Measurements from ENCODE around the gene DNMT3B.
A peak's percentile ranks its signal among the peaks of the same experiment; 100 is the strongest.
"Not testable (repeated sequence)": the region's sequence is repeated elsewhere in the genome, so short reads cannot be mapped to it uniquely, and the experiment has no call there.

DNMT3B gene

DNA sequence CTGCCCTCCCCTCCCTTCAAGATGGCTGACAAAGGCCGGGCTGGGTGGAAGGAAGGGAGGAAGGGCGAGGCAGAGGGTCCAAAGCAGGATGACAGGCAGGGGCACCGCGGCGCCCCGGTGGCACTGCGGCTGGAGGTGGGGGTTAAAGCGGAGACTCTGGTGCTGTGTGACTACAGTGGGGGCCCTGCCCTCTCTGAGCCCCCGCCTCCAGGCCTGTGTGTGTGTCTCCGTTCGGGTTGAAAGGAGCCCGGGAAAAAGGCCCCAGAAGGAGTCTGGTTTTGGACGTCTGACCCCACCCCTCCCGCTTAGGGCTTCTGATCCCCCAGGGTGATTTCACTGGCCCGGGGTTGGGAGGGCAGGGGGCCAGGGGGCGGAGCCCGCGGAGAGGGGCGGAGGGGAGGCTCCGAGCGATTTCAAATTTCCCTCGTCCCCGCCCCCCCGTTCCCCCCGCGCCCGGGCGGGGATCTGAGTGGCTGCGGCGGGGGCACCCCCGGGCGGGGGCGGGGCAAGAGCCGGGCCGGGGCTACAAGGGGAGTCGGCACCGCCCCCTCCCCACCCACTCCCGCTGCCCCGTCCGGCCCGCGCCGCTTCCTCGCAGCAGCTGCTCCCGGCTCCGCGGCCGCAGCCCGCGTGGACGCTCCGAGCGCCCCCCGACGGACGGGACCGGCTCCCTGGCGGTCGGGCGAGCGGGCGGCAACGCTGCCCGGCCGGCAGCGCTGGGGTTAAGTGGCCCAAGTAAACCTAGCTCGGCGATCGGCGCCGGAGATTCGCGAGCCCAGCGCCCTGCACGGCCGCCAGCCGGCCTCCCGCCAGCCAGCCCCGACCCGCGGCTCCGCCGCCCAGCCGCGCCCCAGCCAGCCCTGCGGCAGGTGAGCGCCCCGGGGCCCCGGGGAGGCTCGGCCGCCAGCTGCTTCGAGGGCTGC is at the start of gene DNMT3B:
Gene DNMT3B, plus strand, starts transcription at position 555 of the 923 bp plus-strand sequence. CDS start 17,939 bp downstream, outside the sequence.
- DNase-seq: peak in 41 of 42 donors; percentile 31 to 86 (median 72)
- intact Hi-C loops (cut with DNase I): no loop called here

DNA sequence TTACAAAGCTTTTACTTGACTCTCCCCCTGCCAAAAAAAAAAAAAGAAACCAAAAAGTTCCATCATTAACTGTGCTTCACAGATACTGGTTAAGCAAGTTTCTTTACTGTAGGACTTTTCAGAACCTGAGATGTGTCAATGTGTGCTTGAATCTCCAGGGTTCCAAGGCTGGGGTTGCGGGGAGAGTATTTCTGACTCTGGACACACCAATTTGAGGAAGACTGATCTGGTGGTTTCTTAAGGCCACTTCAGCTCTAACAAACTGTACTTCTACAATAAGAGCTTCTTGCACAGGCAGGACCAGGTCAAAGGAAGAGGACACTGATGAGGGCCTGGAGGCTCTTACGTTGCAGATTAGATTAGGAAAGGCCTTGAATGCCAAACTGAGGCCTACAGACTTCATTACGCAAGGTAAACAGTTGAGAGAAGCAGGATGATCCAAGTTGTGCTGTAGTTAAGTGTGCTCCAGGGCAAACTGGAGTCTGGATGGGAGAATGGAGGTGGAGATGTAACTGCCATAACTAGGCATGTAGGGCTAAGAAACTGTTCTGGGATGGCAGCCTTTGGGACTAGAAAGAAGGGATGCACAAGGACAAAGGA is 43.3 kb upstream of the DNMT3B start:
- intact Hi-C loops (cut with DNase I): no loop called here
- DNase-seq: no peak

DNA sequence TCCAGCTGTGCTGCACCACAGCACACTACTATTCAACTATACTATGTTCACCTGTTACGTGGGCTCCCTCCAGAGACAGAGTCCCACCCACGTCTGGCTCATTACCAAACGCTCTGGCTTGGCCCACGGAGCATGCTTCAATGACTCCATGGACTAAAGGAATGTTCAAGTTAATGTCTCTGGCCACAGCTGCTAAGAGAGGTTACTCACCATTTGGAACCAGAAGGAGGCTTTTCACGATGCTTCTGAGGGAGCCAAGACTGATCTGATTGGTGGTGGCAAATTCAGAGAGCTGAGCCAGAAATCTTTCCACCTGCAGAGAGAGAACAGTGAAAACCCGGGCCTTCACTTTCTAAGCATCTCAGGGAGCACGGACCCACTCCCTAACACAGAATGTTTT is 34.5 kb upstream of the DNMT3B start:
- intact Hi-C loops (cut with DNase I): no loop called here

DNA sequence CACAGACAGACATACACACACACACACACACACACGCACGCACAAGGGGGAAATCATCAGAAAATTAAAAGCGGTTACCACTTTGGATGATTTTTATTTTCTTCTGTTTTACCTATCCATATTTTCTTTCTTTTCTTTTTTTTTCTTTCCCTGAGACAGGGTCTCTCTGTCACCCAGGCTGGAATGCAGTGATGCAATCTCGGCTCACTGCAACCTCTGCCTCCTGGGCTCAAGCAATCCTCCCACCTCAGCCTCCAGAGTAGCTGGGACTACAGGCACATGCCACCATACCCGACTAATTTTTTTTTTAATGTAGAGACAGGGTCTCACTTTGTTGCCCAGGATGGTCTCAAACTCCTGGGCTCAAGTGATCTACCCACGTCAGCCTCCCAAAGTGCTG is 33.8 kb upstream of the DNMT3B start:
- intact Hi-C loops (cut with DNase I); DNase-seq: not testable (repeated sequence)

More for the DNA sequence above, 34.5 kb upstream of the DNMT3B start:
- DNase-seq: peak in 38 of 42 donors; percentile 13 to 85 (median 46)

DNA sequence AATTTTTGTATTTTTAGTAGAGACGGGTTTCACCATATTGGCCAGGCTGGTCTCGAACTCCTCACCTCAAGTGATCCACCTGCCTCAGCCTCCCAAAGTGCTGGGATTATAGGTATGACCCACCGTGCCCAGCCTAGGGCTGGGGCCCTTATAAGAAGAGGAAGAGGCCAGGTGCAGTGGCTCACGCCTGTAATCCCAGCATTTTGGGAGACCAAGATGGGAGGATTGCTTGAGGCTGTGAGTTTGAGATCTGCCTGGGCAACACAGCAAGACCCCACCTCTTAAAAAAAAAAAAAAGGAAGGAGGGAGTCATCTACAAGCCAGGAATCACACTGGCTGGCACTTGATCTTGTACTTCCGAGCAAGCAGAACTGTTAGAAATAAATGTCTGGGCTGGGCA is 32.9 kb upstream of the DNMT3B start:
- DNase-seq; intact Hi-C loops (cut with DNase I): not testable (repeated sequence)

DNA sequence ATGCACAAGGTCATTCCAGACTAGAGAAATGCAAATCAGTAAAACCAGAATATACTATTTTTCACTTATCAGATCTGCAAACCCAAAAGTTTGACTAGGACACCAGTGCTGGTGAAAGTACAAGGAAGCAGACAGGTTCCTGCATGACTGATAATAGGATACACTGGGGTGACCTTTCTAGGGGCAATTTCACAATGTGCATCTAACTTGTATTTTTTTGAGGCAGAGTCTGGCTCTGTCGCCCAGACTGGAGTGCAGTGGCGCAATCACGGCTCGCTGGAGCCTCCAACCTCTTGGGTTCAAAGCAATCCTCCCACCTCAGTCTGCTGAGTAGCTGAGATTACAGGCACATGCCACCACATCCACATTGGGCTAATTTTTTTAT is 30.3 kb upstream of the DNMT3B start:
- DNase-seq: no peak
- intact Hi-C loops (cut with DNase I): no loop called here

DNA sequence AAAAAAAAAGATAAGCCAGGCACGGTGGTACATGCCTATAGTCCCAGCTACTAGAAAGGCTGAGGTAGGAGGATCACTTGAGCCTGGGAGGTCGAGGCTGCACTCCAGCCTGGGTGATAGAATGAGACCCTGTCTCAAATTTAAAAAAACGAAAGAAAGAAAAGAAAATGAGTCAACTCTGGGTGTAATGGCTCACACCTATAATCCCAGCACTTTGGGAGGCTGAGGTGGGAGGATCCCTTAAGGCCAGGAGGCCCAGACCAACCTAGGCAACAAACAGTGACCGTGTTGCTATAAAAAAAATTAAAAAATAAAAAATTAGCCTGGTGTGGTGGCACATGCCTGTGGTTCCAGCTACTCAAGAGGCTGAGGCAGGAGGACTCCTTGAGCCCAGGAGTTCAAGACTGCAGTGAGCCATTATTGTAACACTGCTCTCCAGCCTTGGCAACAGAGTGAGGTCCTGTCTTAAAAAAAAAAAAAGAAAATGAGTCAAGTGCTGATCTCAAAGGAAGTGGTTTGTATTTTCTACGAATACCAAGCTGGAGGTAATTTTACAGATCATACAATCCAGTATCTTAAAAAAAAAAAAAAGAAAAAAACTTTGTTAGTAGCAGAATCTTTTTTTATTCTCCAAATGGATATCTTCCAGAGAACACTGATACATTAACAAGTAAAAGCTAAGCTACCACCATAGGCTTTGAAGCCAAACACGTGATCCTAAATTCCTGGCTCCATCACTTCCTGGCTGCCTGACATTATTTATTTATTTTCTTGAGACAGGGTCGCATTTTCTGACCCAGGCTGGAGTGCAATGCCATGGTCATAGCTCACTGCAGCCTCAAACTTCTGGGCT is 24.6 kb upstream of the DNMT3B start:
- DNase-seq: no peak
- intact Hi-C loops (cut with DNase I): no loop called here

DNA sequence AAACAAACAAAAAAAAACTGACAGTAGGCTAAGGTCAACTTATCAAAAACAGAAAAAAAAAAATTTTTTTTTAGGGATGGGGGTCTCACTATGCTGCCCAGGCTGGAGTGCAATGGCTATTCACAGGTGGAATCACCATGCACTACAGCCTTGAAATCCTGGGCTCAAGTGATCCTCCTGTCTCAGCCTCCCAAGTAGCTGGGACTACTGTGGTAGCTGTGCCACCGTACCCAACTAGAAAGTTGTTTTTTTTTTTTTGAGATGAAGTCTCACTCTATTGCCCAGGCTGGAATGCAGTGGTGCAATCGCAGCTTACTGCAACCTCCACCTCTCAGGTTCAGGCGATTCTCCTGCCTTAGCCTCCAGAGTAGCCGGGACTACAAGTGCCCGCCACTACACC is 21.0 kb upstream of the DNMT3B start:
- intact Hi-C loops (cut with DNase I): no loop called here
- DNase-seq: no peak

DNA sequence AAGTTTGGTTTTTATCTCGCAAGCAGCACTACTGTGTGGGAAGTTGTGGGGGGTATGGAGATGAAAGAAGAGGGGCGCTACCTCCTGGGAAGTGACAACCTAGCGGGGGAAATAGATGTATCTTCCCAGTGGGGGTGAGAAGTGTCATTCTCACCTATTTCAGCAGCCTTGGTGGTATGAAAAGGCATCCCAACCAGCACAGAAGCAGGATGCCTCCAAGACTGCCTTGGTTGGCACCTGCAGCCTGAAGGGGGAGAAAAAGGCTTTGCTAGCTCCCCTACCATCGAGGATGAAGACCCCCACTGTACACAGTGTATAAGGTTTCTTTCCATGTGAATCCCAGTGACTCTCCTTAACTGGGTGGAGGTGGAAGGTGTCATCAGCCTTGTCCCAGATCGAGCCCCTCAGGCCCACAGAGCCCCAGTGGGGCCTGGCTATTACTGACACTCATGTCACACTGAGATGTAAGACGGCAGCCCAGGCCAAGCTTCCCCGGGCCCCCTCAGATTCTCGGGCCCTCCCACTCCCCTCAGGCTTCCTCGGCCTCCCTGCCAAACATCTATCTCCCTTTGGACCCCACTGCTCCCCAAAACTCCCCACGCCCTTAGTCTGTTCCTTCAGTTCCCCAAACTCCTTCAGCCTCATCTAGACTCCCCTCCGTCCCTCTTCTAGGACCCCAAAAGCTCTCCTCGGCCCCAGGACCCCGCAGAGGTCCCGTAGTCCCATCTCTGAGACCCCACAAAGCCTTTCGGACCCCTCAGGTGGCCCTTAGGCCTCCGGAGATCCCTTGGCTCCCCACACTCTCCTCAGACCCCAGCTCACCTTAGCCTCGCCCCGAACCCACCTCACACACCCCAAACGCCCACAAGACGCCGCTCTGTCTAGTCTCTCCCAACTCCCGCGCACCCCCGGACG is 19.6 kb upstream of the DNMT3B start:
- DNase-seq: peak in 34 of 42 donors; percentile 14 to 88 (median 52)
- intact Hi-C loops (cut with DNase I): no loop called here

DNA sequence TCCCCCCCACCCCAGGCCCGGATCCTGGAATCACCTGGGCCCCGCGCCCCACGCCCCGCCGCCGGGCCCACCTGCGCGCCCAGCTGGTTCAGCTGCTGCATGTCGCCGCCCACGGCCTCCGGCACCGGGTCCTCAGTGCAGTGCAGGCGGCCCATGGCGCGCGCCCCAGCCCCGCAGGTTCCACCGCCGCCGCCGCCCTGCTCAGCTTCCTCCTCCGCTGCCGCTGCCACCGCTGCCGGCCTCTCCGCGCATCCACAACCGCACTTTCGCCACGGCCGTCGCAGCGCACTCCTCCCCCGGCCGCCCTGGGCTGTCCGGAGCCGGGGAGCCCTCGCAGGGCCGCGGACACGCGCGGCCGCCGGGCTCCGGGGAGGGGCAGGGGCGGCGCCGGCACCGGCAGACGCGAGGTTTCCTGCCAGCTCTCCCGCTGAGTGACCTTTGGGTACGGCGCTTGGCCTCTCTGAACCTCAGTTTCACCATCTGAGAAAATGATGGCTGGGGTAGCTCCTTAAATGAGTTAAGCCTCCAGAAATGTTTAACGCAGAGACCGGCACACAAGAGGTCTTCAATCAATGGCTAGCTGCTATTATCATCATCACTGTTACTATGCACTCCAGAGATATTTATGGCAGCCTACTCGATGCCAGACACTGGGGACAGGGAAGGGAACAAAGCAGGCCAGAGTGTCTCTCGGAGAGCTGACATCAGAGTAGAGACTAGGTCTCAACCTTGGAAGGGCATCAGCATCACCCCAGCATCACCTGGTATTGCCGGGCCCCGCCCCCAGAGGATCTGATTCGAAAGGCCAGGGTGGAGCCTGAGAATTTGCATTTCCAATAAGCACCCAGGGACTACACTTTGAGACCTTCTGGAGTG is 18.7 kb upstream of the DNMT3B start, which contains the start of gene COMMD7:
Gene COMMD7, minus strand, starts transcription at position 231 of the 876 bp plus-strand sequence. Its CDS starts 76 bp downstream, at position 155.
- intact Hi-C loops (cut with DNase I): no loop called here
- DNase-seq: peak; percentile 36 to 84 (median 66)

DNA sequence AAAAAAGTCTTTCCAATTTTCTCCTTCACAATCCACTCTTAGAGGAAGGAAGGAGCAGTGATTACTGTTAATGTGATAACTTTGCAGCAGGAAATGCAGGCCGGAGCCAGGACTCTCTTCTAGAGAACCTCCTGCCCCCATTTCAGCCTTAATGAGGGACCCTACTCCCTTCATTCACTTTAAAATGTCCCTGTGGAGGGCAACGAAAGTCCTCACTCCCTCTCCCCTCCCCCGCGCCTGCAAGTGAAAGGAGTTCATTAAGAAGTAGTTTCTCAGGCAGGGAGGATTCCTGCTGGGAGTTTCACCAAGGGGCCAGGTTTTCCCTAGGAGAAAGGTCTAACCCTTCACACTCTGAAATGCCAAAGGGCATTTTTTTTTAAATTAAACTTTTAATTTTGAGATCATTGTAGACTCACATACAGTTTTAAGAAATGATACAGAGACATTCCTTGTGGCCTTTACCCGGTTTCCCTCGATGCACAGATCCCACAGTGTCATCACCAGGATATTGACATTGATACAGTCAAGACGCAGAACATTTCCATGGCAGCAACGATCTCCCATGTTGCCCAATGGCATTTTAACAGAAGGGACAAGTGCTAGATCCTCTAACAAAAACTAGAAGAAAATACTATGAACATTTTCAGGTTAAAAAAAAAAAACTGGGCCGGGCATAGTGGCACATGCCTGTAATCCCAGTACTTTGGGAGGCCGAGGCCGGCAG is 12.1 kb upstream of the DNMT3B start:
- peak in 1 of 42 donors; percentile 44 for DNase-seq
- intact Hi-C loops (cut with DNase I): no loop called here

DNA sequence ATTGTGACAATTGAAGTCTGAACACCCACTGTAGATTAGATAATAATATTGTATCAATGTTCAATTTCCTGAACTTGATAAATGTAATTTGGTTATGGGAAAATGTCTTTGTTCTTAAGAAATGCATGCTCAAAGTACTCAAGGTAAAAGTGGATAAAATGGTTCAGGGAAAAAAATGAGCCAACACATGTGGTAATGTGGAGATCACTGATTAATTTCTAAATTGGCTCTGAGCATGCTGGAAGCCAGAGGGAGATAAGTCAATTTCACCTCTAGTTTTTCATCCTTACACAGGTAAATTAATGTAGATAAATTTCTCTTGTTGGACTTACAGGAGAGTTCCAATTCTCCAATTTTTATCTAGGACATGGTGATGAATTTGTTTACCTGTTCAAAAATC is 10.9 kb upstream of the DNMT3B start:
- intact Hi-C loops (cut with DNase I): no loop called here
- no peak for DNase-seq

DNA sequence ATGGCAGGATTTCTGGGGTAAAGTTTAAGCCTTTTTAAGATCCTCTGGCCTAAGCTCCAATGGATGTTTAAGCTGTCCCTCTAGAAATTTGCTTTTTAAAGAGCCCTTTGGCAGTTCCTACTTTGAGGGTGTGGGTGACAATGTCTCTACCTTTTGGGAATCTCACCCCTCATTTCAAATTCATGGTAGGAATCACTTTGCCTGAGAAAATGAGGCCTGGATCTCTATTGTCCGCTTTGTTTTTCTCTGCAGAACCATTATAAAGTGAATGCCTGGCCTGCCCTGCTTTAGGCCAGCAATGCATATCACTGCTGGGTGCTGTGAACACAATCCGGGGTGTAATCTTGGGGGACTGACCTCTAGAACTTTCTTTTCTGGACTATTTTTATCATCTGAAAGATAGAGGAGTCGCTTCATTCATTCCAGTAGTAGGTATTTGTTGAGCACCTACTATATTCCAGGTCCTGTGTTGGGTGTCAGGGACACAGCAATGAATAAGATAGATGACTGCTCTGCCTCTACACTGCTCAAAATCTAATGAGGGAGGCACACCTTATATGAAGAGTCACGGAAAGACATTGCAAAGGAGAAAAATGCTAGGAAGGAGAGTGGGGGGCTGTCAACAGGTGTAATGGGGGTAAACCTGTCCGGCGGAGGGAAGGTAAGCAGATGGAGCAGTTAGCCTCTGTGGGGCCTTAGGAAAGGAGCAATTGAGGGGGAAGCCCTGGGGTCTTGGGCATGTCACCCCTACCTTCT is 10.3 kb upstream of the DNMT3B start:
- intact Hi-C loops (cut with DNase I): no loop called here

DNA sequence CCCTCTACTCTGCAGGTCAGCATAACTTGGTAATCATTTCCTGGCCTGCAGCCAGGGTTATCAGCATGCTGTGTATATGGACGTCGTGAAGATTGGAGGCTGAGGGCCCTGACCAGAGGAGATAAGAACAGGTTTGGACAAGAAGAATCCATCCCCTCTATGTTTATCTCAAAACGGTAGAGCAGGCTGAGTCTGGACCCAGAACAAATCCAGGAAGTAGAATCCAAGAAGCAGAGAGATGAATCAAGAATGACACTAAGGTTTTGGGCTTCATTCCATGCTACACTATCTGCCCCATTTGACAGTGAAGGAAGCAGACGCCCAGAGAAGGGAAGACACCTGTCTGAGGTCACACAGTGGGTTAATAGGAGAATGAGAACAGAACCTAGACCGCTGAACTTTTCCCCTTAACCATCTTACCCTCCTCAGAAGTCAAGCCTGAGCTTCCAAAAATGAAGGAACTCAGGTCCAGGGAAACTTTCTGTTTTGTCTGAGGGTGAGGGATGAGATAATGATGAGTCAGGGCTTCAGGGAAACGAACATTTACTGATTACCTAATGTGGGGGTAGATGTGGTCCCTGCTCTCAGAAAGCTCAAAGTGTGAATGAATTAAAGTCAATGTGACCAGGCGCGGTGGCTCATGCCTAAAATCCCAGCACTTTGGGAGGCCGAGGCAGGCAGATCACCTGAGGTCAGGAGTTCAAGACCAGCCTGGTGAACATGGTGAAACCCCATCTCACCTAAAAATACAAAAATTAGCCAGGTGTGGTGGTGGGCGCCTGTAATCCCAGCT is 9.5 kb upstream of the DNMT3B start:
- intact Hi-C loops (cut with DNase I): no loop called here
- no peak for DNase-seq

More for the DNA sequence above, 10.3 kb upstream of the DNMT3B start:
- no peak for DNase-seq

DNA sequence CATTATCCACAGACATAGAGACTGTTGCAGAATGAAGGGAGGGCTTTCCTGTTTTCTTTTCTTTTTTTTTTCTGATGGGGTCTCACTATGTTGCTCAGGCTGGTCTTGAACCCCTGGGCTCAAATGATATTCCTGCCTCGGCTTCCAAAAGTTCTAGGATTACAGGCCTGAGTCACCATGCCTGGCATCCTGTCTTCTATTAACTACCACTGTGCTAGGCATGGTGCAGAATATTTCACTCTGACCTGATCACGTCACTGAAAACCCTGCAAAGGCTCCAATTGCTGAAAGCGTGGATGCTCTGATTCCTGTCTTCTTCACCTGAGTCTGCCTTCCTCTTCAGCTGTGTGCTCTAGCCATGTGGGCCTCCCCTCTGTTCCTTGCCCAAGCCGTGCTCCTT is 8.5 kb upstream of the DNMT3B start:
- DNase-seq: no peak
- intact Hi-C loops (cut with DNase I): no loop called here
